Sigmoid colon (tissue), 4 donors: ENCODE results near the gene TNNT1.

Experiments used
- CTCF ChIP-seq, 4 experiments: fragments of 450-650 bp in 3 of 4; fragments of 200-600 bp in 1 of 4; IDR thresholded peaks; one replicate each; pipeline ENCODE4 v1.5.1; 2016 to 2019; ENCODE audit warnings: antibody characterized with exemption in 4 of 4, mild to moderate bottlenecking in 3 of 4, moderate library complexity in 2 of 4
- EP300 ChIP-seq, 4 donors: sonication (generic); formaldehyde crosslinking; IDR thresholded peaks; one replicate each; pipeline ENCODE4 v1.6.1; 2017; ENCODE audit warnings: antibody characterized with exemption in 4 of 4
- POLR2A ChIP-seq, 2 donors: fragments of 450-650 bp; IDR thresholded peaks; one replicate each; pipeline ENCODE4 v1.6.1; 2016; ENCODE audit warnings: antibody characterized with exemption in 2 of 2, mild to moderate bottlenecking in 2 of 2, moderate library complexity in 2 of 2

GRCh38 chr19:55145232-55145631, 3.8 kb downstream of the TNNT1 start:
- TF ChIP-seq POLR2A (IDR thresholded peaks at IDR 0.05), result no peak
- no peak for TF ChIP-seq CTCF (IDR thresholded peaks at IDR 0.05)
- TF ChIP-seq EP300 (IDR thresholded peaks at IDR 0.05), result no peak
